ENCODE measurements around the gene ZNF627. TPM values are rescaled to one million over a fixed set of nuclear protein-coding genes. Genes with fewer than 3 reads are reported as not detected.

Gene ZNF627
- total RNA-seq, 4 donors from 2014 or later = 6.2 to 10.8 (median 10.4) TPM

DNA sequence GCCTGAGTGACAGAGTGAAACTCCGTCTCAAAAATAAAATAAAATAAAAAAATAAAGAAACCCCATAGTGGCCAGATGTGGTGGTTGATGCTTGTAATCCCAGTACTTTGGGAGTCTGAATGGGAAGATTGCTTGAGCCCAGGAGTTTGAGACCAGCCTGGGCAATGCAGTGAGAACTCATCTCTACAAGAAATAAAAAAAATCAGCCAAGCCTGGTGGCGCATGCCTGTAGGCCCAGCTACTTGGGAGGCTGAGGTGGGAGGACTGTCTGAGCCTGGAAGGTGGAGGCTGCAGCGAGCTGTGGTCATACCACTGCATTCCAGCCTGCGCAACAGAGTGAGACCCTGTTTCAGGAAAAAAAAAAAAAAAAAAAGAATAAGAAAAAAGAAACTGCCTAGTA, 53.8 kb downstream of the ZNF627 start:
- TF ChIP-seq CTCF (IDR thresholded peaks at IDR 0.05; ENCODE audit: low read depth) = no peak

DNA sequence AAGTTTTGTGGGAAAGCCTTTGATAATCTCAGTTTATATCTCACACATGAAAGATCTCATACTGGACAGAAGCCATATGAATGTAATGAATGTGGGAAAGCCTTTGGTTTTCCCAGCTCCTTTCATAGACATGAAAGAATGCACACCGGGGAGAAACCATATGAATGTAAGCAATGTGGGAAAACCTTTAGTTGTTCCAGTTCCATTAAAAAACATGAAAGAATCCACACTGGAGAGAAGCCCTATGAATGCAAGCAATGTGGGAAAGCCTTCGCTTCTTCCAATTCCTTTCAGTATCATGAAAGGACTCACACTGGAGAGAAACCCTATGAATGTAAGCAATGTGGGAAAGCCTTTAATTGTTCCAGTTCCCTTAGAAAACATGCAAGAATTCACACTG, 54.8 kb downstream of the ZNF627 start:
- TF ChIP-seq CTCF (IDR thresholded peaks at IDR 0.05; ENCODE audit: low read depth) = no peak

GRCh38 chr19:11652492-11652891, 55.2 kb downstream of the ZNF627 start:
- no peak for TF ChIP-seq CTCF (IDR thresholded peaks at IDR 0.05; ENCODE audit: low read depth)

DNA sequence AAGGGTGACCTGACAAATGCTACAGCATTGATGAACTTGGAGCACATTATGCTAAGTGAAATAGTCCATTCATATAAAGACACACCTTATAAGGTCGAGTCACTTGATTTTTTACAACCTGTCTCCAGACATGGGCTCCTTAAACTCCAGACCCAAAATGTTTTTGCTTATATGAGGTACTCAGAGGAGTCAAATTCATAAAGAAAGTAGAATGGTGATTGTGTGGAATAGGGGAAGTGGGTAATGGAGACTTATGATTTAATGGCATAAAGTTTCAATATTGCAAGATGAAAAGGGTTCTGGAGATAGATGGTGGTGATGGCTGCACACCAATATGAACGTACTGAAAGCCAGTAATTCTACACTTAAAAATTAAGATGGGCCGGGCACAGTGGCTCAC, 59.3 kb downstream of the ZNF627 start:
- no peak for TF ChIP-seq CTCF (IDR thresholded peaks at IDR 0.05; ENCODE audit: low read depth)

DNA sequence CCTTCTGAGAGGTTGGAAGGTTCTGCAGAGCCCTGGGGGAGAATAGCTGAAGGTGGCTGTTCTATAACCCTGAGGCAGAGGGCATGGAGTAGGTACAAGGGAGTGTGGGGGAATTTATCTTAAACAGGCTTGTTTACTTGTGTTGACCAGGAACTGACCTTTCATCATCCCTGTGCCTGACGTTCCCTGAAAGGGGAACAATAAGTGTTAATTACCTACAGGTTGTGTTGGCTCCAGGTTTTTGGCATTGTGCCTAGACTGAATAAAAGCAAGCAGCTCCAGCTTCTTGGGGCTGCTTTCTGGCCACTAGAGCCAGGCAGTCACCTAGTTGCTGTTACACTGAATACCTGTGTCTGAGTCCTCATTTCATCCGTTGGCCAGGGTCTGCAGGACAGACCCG, 60.0 kb downstream of the ZNF627 start:
- TF ChIP-seq CTCF (IDR thresholded peaks at IDR 0.05; ENCODE audit: low read depth) = no peak

GRCh38 chr19:11658970-11659369, 61.7 kb downstream of the ZNF627 start:
- no peak for TF ChIP-seq CTCF (IDR thresholded peaks at IDR 0.05; ENCODE audit: low read depth)

DNA sequence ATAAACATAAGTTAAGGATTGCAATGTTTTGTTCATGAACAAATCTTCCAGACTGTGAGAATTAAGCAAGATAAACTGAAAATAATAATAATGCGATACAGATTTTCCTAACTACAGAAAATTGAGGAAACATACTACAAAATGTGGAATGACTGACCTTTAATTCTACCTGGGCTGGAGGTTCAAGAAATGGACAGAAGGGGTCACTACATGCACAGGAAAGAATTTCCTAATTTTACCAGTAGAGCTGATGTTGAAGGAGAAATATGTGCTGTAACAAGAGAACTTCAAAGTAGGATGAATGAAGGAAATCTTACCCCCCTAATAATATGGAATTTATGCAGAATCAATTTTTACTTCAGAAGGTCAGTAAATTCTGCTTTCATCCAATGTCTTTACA, 62.3 kb downstream of the ZNF627 start:
- TF ChIP-seq CTCF (IDR thresholded peaks at IDR 0.05; ENCODE audit: low read depth) = no peak

Measured in subcutaneous adipose tissue (tissue), 4 donors.